ENCODE data around the gene APOA4.

APOA4 gene

GRCh38 chr11:116798368-116798767 lies 24.7 kb downstream of the APOA4 start:
- TF ChIP-seq ZNF777 (tag by site-specific recombination; IDR thresholded peaks at IDR 0.05; ENCODE audit: borderline replicate concordance) (no peak), BCL11B (tag by site-specific recombination; IDR thresholded peaks at IDR 0.05; ENCODE audit: low read depth) (no peak), OSR2 (tag by site-specific recombination; IDR thresholded peaks at IDR 0.05) (no peak), SCRT1 (tag by site-specific recombination; IDR thresholded peaks at IDR 0.05; ENCODE audit: borderline replicate concordance) (no peak), PBX3 (CRISPR knock-in tag; IDR thresholded peaks at IDR 0.05) (no peak), KLF9 (tag by site-specific recombination; IDR thresholded peaks at IDR 0.05; ENCODE audit: low read depth) (no peak), OVOL3 (tag by site-specific recombination; IDR thresholded peaks at IDR 0.05) (no peak), SALL2 (tag by site-specific recombination; IDR thresholded peaks at IDR 0.05; ENCODE audit: borderline replicate concordance) (no peak), ZNF629 (tag by site-specific recombination; IDR thresholded peaks at IDR 0.05) (no peak), ZFP3 (tag by site-specific recombination; IDR thresholded peaks at IDR 0.05; ENCODE audit: low read depth) (no peak), ZNF837 (tag by site-specific recombination; IDR thresholded peaks at IDR 0.05) (no peak), YY2 (tag by site-specific recombination; IDR thresholded peaks at IDR 0.05) (no peak), SP2 (tag by site-specific recombination; IDR thresholded peaks at IDR 0.05) (no peak), INSM2 (tag by site-specific recombination; IDR thresholded peaks at IDR 0.05) (no peak), YY1 (tag by site-specific recombination; IDR thresholded peaks at IDR 0.05) (no peak), MEIS1 (CRISPR knock-in tag; IDR thresholded peaks at IDR 0.05; ENCODE audit: borderline replicate concordance) (no peak), ZNF366 (tag by site-specific recombination; conservative IDR thresholded peaks at IDR 0.05) (no peak)
- Histone ChIP-seq H3K4me1 (ENCODE audit: control insufficient read depth, insufficient read depth, low read length) (no peaks in the 10 kb centered on the region), H3K27ac (ENCODE audit: extremely low read depth, low read depth, low read length) (no peak overlapping the region), H3K4me3 (ENCODE audit: low read depth, low read length) (no peak overlapping the region), H3K9me3 (ENCODE audit: control insufficient read depth, insufficient read depth, low read depth, low read length) (no peaks in the 10 kb centered on the region), H3K36me3 (ENCODE audit: control insufficient read depth in 2 of 2, insufficient read depth in 1 of 2, low read length in 2 of 2) (no peaks in the 10 kb centered on the region)
- CTCF ChIA-PET = interaction anchor here (2.8 kb wide), 1 partner anchor 8 kb away, joined by 19 read pairs; the partner anchor contains the start of gene APOA5
- POLR2A ChIA-PET = no interaction called here

- POLR2A ChIA-PET = no interaction called here
- H3K27ac ChIP-seq (ENCODE audit: extremely low read depth, low read depth, low read length) = no peak overlapping the region
- TF ChIP-seq ZNF518A (tag by site-specific recombination; conservative IDR thresholded peaks at IDR 0.05; ENCODE audit: low read depth) = no peak
- no peak for TF ChIP-seq ZNF202 (tag by site-specific recombination; IDR thresholded peaks at IDR 0.05; ENCODE audit: borderline replicate concordance)
- TF ChIP-seq ZFHX2 (tag by site-specific recombination; conservative IDR thresholded peaks at IDR 0.05) = no peak
- no peak for TF ChIP-seq PRDM6 (tag by site-specific recombination; IDR thresholded peaks at IDR 0.05)
- no peak for TF ChIP-seq ZNF433 (tag by site-specific recombination; IDR thresholded peaks at IDR 0.05; ENCODE audit: low read depth)
- no peak for TF ChIP-seq ZBTB1 (tag by site-specific recombination; IDR thresholded peaks at IDR 0.05)
- TF ChIP-seq OSR2 (tag by site-specific recombination; IDR thresholded peaks at IDR 0.05) = no peak
- no peak for TF ChIP-seq PATZ1 (tag by site-specific recombination; IDR thresholded peaks at IDR 0.05)
- no peak for TF ChIP-seq TRIM28 (IDR thresholded peaks at IDR 0.05; ENCODE audit: borderline replicate concordance, low read length)
- TF ChIP-seq ZNF600 (tag by site-specific recombination; IDR thresholded peaks at IDR 0.05) = no peak
- H3K36me3 ChIP-seq (ENCODE audit: control insufficient read depth in 2 of 2, insufficient read depth in 1 of 2, low read length in 2 of 2) = no peaks in the 10 kb centered on the region
- no peaks in the 10 kb centered on the region for H3K4me1 ChIP-seq (ENCODE audit: control insufficient read depth, insufficient read depth, low read length)
- H3K9me3 ChIP-seq (ENCODE audit: control insufficient read depth, insufficient read depth, low read depth, low read length) = no peaks in the 10 kb centered on the region
- CTCF ChIA-PET = no interaction called here
- no peak overlapping the region for H3K4me3 ChIP-seq (ENCODE audit: low read depth, low read length)
These were observed 25.3 kb downstream of the APOA4 start for GRCh38 chr11:116797816-116798215.
